NOMO-1 (cell line): ENCODE data around the gene PLEKHM2.
"Not testable (repeated sequence)": the region's sequence is repeated elsewhere in the genome, so short reads cannot be mapped to it uniquely, and the experiment has no call there.

Source experiments
- DNase-seq, 2 experiments: peaks; one replicate each; lab custom pipeline; 2025; ENCODE audit not compliant: unreplicated experiment in 2 of 2; lab: John Stamatoyannopoulos, UW

PLEKHM2 gene, protein sequence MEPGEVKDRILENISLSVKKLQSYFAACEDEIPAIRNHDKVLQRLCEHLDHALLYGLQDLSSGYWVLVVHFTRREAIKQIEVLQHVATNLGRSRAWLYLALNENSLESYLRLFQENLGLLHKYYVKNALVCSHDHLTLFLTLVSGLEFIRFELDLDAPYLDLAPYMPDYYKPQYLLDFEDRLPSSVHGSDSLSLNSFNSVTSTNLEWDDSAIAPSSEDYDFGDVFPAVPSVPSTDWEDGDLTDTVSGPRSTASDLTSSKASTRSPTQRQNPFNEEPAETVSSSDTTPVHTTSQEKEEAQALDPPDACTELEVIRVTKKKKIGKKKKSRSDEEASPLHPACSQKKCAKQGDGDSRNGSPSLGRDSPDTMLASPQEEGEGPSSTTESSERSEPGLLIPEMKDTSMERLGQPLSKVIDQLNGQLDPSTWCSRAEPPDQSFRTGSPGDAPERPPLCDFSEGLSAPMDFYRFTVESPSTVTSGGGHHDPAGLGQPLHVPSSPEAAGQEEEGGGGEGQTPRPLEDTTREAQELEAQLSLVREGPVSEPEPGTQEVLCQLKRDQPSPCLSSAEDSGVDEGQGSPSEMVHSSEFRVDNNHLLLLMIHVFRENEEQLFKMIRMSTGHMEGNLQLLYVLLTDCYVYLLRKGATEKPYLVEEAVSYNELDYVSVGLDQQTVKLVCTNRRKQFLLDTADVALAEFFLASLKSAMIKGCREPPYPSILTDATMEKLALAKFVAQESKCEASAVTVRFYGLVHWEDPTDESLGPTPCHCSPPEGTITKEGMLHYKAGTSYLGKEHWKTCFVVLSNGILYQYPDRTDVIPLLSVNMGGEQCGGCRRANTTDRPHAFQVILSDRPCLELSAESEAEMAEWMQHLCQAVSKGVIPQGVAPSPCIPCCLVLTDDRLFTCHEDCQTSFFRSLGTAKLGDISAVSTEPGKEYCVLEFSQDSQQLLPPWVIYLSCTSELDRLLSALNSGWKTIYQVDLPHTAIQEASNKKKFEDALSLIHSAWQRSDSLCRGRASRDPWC

DNA sequence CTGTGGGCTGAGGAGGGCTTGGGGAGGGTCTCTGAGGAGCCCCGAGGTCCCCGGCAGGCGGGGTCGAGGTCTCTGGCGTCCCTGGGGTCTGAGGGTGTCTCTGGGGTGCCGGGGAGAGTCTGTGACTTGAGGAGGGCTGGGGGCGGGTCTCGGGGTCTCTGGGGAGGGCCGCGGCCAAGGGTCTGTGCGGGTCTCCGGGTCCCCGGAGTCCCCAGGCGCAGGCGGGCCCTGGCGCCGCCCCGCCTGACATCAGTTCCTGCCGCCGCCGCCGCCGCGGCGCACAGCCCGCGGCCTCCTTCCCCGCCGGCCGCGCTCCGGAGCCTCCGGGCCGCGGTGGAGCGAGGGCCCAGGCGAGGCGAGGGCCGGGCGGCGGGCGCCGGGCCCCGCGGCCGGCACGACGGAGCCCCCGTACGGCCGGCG, at the start of gene PLEKHM2:
Gene PLEKHM2 (plus strand): TSS at position 279 of the 420 bp plus-strand sequence. CDS start 239 bp downstream, outside the sequence.
- peak; percentile 22 to 60 for DNase-seq

DNA sequence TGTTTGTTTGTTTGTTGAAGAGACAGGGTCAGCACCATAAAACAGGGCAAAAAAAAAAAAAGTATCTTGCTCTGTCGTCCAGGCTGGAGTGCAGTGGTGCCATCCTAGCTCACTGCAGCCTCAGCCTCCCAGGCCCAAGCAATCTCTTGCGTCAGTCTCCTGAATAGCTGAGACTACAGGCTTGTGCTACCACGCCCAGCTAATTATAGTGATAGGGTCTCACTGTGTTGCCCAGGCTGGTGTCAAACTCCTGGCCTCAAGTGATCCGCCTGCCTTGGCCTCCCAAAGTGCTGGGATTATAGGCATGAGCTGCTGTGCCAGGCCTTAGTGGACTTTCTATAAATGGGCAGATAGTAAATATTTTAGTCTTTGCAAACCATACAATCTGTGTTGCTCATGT, 47.7 kb upstream of the PLEKHM2 start:
- DNase-seq, result no peak

- DNase-seq, result no peak
These were observed 46.3 kb upstream of the PLEKHM2 start for GRCh38 chr1:15637826-15638225.

- no peak for DNase-seq
These were observed 44.9 kb upstream of the PLEKHM2 start for GRCh38 chr1:15639262-15639661.

- no peak for DNase-seq
These were observed 44.2 kb upstream of the PLEKHM2 start for GRCh38 chr1:15639931-15640330.

- DNase-seq, result no peak
These were observed 43.5 kb upstream of the PLEKHM2 start for GRCh38 chr1:15640667-15641066.

GRCh38 chr1:15649937-15650336, 34.2 kb upstream of the PLEKHM2 start:
- no peak for DNase-seq

GRCh38 chr1:15650433-15650832, 33.7 kb upstream of the PLEKHM2 start:
- no peak for DNase-seq

DNA sequence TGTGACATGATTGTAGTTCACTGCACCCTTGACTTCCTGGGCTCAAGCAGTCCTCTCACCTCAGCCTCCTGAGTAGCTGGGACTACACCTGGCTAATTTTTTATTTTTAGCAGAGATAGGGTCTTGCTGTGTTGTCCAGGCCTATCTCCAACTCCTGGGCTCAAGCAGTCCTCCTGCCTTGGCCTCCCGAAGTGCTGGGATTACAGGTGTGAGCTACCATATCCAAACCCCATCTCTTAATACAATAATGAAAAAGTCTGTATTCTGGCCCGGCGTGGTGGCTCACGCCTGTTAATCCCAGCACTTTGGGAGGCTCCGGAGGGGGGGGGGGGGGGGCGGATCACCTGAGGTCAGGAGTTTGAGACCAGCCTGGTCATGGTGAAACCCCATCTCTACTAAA, 32.0 kb upstream of the PLEKHM2 start:
- DNase-seq, result not testable (repeated sequence)

DNA sequence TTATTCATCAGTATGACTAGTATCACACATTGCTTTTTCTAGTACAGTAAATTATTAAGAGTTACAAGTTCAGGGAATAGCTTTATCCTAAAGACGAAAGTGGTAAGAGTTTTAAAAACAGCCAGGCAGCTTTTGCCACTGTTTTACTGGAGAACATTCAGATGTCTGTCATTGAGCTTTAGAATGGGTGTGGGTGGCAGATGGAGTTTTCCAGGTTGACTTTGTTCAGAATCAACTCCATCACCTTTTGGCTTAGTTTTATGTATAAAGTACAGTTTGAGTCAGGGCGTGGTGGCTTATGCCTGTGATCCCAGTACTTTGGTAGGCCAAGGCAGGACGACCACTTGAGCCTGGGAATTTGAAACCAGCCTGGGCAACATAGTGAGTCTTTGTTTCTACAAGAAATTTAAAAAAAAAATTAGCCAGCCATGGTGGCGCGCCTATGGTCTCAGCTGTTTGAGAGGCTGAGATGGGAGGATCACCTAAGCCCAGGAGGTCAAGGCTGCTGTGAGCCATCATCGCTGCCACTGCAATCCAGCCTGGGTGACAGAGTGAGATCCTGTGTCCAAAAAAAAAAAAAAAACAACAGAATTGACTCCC, 29.9 kb upstream of the PLEKHM2 start:
- no peak for DNase-seq

DNA sequence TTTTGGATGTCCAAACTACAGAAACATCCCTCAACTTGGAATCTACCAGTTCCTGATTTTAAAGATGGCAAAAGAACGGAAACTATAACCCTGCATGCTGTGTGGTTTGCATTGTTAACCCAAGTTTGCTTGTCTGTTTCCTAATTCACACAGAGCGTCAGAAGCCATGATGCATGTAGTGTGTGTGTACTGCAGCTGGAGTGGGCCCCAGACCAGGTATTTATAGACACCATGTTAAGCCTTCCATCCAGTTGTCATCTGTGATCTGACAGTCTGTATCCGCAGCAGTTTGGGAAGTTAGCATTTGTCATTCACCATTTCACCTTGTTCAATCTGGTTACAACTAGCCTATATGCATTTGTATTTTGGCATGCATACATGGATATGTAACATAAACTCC, 27.7 kb upstream of the PLEKHM2 start:
- DNase-seq, result no peak

GRCh38 chr1:15657021-15657420, 27.1 kb upstream of the PLEKHM2 start:
- DNase-seq, result no peak

GRCh38 chr1:15660151-15660550, 24.0 kb upstream of the PLEKHM2 start:
- no peak for DNase-seq

GRCh38 chr1:15662477-15662876, 21.6 kb upstream of the PLEKHM2 start:
- no peak for DNase-seq

- no peak for DNase-seq
These were observed 20.2 kb upstream of the PLEKHM2 start for GRCh38 chr1:15663925-15664324.

DNA sequence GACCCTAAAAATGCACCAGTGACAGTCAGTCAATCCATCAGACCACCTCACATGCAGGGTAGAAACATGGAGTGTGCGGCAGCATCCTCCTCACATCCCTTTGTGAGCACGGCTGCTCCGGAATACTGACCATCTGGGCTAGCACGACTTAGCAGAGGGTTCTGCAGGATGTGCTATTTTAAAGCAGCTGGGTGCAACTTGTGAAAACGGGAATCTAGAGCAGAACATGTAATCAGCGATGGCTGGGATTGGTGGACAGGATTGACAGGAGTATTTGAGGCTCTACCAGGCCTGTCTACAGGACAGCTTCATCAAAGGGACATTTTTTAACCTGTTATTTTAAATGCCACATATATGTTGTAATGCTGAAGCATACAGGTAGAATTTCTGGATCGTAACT, 16.8 kb upstream of the PLEKHM2 start:
- no peak for DNase-seq

DNA sequence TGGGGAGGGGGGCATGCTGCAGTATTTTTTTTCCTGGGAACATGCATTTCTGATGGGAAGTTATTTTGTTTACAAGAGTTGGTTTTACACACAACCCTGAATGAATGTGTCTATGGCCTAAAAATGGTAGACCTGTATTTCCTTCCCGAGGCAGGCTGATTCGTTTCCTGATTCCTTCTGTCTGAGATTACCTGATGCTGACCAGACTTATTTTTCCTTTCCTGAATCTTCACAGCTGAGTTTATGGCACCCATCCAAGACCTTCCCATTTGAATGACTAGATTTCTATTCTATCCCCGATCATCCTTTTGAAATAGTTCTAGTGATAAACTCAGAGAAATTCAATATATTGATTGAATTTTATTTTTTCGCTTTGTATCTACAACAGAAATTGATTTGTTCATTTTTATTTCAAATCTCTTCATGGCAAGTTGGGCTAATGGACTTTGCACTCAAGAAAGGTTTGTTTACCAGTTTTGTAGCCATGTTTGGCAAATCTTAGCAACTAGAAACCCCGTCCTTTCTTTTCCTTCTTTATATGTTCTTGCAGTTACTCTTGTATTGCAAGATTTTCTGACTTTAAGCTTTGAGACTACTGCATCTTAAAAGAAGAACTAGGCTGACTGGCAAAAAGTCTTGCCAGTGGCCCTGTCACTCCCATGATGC, 15.9 kb upstream of the PLEKHM2 start:
- no peak for DNase-seq

DNA sequence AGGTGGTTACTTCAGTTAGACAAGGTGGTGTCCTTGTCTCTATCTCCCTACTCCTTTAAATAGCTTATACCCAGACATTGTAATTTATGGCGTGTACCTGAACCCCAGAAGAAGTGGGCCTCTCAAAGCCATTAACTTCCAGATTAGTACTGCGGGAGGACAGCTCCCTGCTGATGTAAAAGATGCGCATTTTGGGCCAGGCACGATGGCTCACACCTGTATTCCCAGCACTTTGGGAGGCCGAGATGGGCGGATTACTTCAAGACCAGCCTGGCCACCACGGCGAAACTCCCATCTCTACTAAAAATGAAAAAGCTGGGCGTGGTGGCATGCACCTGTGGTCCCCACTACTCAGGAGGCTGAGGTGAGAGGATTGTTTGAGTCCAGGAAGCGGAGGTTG, 15.0 kb upstream of the PLEKHM2 start:
- no peak for DNase-seq

DNA sequence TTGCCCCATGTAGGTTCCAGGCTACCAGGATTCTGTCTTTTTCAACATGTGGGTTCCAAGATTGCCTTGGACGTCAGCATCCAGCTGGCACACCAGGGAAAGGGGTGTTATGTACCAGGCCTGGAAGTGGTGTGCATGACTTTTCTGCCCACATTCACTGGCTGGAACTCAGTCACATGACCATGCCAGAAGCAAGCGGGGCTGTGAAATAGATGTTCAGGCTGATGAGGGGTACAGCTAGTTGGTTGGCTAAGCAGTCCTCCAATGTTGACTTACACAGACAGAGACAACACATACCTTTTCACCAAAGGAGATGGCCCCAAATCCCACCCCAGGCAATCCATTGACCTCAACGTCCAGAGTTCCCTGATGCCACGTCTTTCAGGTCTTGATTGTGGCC, 14.3 kb upstream of the PLEKHM2 start:
- no peak for DNase-seq

DNA sequence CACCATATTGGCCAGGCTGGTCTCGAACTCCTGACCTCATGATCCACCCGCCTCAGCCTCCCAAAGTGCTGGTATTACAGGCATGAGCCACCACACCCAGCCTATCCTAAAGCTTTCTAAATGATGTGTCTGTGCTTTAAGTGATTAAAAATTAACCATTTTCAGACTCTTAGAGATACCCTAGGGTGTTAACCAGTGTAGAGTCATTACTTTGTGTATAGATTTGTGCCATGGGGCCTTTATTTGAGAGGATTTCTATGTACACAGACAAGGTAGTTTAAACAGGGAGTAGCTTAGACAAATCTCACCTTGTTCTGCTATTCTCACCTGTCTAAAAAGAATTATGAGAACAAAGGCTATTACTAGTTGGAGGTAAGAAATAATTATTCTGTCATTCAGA, 12.7 kb upstream of the PLEKHM2 start:
- DNase-seq, result no peak
